ENCODE data around the gene NAV2.

- TF ChIP-seq CTCF (IDR thresholded peaks at IDR 0.05; ENCODE audit: borderline replicate concordance, extremely low read depth, low read length, poor library complexity, severe bottlenecking) (no peak), EZH2 (IDR thresholded peaks at IDR 0.05; ENCODE audit: borderline replicate concordance, low read depth, low read length, severe bottlenecking) (no peak)
These were observed 122.1 kb downstream of the NAV2 start for GRCh38 chr11:19834771-19835170.

Measured in DND-41 (cell line).